ENCODE data around the gene HOOK2.
"Not testable (repeated sequence)": the region's sequence is repeated elsewhere in the genome, so short reads cannot be mapped to it uniquely, and the experiment has no call there.

Gene HOOK2

GRCh38 chr19:12774588-12775555 is at the start of gene HOOK2:
TSS of gene HOOK2 (minus strand) at chr19:12775552. CDS start at chr19:12775449, 103 bp downstream.
- no peaks in the 10 kb centered on the region for H3K27me3 ChIP-seq (ENCODE audit: control insufficient read depth, insufficient read depth, low read length)
- no peaks in the 10 kb centered on the region for H3K36me3 ChIP-seq (ENCODE audit: control insufficient read depth, insufficient read depth, low read length)
- peak within 1 kb of the TSS; percentile 72 for H3K9ac ChIP-seq (ENCODE audit: low read length)
- H3K4me1 ChIP-seq (ENCODE audit: control insufficient read depth, insufficient read depth, low read length) = peaks cover 35% of the 10 kb centered on the region
- H3K4me3 ChIP-seq (ENCODE audit: low read length) = peak within 1 kb of the TSS; percentile 20
- no peaks in the 10 kb centered on the region for H3K9me3 ChIP-seq (ENCODE audit: control insufficient read depth, low read length)

- H3K36me3 ChIP-seq (ENCODE audit: control insufficient read depth, insufficient read depth, low read length) = no peaks in the 10 kb centered on the region
- H3K27me3 ChIP-seq (ENCODE audit: control insufficient read depth, insufficient read depth, low read length) = peaks cover 5% of the 10 kb centered on the region
- H3K4me1 ChIP-seq (ENCODE audit: control insufficient read depth, insufficient read depth, low read length) = peaks cover 3% of the 10 kb centered on the region
- no peaks in the 10 kb centered on the region for H3K9me3 ChIP-seq (ENCODE audit: control insufficient read depth, low read length)
- H3K4me3 ChIP-seq (ENCODE audit: low read length) = no peak overlapping the region
- no peak overlapping the region for H3K9ac ChIP-seq (ENCODE audit: low read length)
These were observed 46.4 kb upstream of the HOOK2 start for GRCh38 chr19:12821761-12822160.

GRCh38 chr19:12817810-12818209 is 42.5 kb upstream of the HOOK2 start:
- H3K4me3 ChIP-seq (ENCODE audit: low read length); H3K9me3 ChIP-seq (ENCODE audit: control insufficient read depth, low read length); H3K4me1 ChIP-seq (ENCODE audit: control insufficient read depth, insufficient read depth, low read length); H3K9ac ChIP-seq (ENCODE audit: low read length); H3K36me3 ChIP-seq (ENCODE audit: control insufficient read depth, insufficient read depth, low read length); H3K27me3 ChIP-seq (ENCODE audit: control insufficient read depth, insufficient read depth, low read length): not testable (repeated sequence)

- not testable (repeated sequence) for H3K4me1 ChIP-seq (ENCODE audit: control insufficient read depth, insufficient read depth, low read length); H3K27me3 ChIP-seq (ENCODE audit: control insufficient read depth, insufficient read depth, low read length); H3K36me3 ChIP-seq (ENCODE audit: control insufficient read depth, insufficient read depth, low read length); H3K4me3 ChIP-seq (ENCODE audit: low read length); H3K9me3 ChIP-seq (ENCODE audit: control insufficient read depth, low read length); H3K9ac ChIP-seq (ENCODE audit: low read length)
These were observed 41.8 kb upstream of the HOOK2 start for GRCh38 chr19:12817188-12817587.

GRCh38 chr19:12815088-12815487 is 39.7 kb upstream of the HOOK2 start:
- no peaks in the 10 kb centered on the region for H3K27me3 ChIP-seq (ENCODE audit: control insufficient read depth, insufficient read depth, low read length)
- H3K9ac ChIP-seq (ENCODE audit: low read length) = no peak overlapping the region
- no peaks in the 10 kb centered on the region for H3K36me3 ChIP-seq (ENCODE audit: control insufficient read depth, insufficient read depth, low read length)
- no peak overlapping the region for H3K4me3 ChIP-seq (ENCODE audit: low read length)
- H3K4me1 ChIP-seq (ENCODE audit: control insufficient read depth, insufficient read depth, low read length) = no peaks in the 10 kb centered on the region
- H3K9me3 ChIP-seq (ENCODE audit: control insufficient read depth, low read length) = no peaks in the 10 kb centered on the region

- Histone ChIP-seq H3K9me3 (ENCODE audit: control insufficient read depth, low read length) (no peaks in the 10 kb centered on the region), H3K27me3 (ENCODE audit: control insufficient read depth, insufficient read depth, low read length) (no peaks in the 10 kb centered on the region), H3K9ac (ENCODE audit: low read length) (peak within 1 kb of the TSS; percentile 53), H3K4me3 (ENCODE audit: low read length) (peak within 1 kb of the TSS; percentile 16), H3K36me3 (ENCODE audit: control insufficient read depth, insufficient read depth, low read length) (no peaks in the 10 kb centered on the region), H3K4me1 (ENCODE audit: control insufficient read depth, insufficient read depth, low read length) (peaks cover 21% of the 10 kb centered on the region)
These were observed 31.1 kb upstream of the HOOK2 start, which contains the start of gene RNASEH2A for GRCh38 chr19:12806242-12807081. TSS of gene RNASEH2A (plus strand) at chr19:12806584. CDS start at chr19:12806674, 90 bp downstream.

- H3K27me3 ChIP-seq (ENCODE audit: control insufficient read depth, insufficient read depth, low read length) = no peaks in the 10 kb centered on the region
- H3K4me3 ChIP-seq (ENCODE audit: low read length) = no peak overlapping the region
- H3K9me3 ChIP-seq (ENCODE audit: control insufficient read depth, low read length) = no peaks in the 10 kb centered on the region
- no peak overlapping the region for H3K9ac ChIP-seq (ENCODE audit: low read length)
- no peaks in the 10 kb centered on the region for H3K36me3 ChIP-seq (ENCODE audit: control insufficient read depth, insufficient read depth, low read length)
- H3K4me1 ChIP-seq (ENCODE audit: control insufficient read depth, insufficient read depth, low read length) = peaks cover 34% of the 10 kb centered on the region
These were observed 28.7 kb upstream of the HOOK2 start for GRCh38 chr19:12804051-12804450.

GRCh38 chr19:12802267-12803106 is 27.1 kb upstream of the HOOK2 start:
- Histone ChIP-seq H3K9me3 (ENCODE audit: control insufficient read depth, low read length) (no peaks in the 10 kb centered on the region), H3K27me3 (ENCODE audit: control insufficient read depth, insufficient read depth, low read length) (no peaks in the 10 kb centered on the region), H3K4me3 (ENCODE audit: low read length) (no peak overlapping the region), H3K4me1 (ENCODE audit: control insufficient read depth, insufficient read depth, low read length) (peaks cover 34% of the 10 kb centered on the region), H3K9ac (ENCODE audit: low read length) (peak overlapping the region; percentile 91), H3K36me3 (ENCODE audit: control insufficient read depth, insufficient read depth, low read length) (no peaks in the 10 kb centered on the region)

- Histone ChIP-seq H3K4me1 (ENCODE audit: control insufficient read depth, insufficient read depth, low read length) (peaks cover 29% of the 10 kb centered on the region), H3K27me3 (ENCODE audit: control insufficient read depth, insufficient read depth, low read length) (no peaks in the 10 kb centered on the region)
These were observed 26.3 kb upstream of the HOOK2 start, which contains the start of the genes PRDX2 and THSD8 for GRCh38 chr19:12801466-12802266. TSS of gene PRDX2 (minus strand) at chr19:12801800. CDS start at chr19:12801261, 539 bp downstream. TSS of gene THSD8 (plus strand) at chr19:12802069. CDS start at chr19:12802072, 3 bp downstream.

GRCh38 chr19:12800923-12801465 is 25.6 kb upstream of the HOOK2 start:
- Histone ChIP-seq H3K27me3 (ENCODE audit: control insufficient read depth, insufficient read depth, low read length) (no peaks in the 10 kb centered on the region), H3K9me3 (ENCODE audit: control insufficient read depth, low read length) (no peaks in the 10 kb centered on the region), H3K9ac (ENCODE audit: low read length) (peak overlapping the region; percentile 91), H3K36me3 (ENCODE audit: control insufficient read depth, insufficient read depth, low read length) (no peaks in the 10 kb centered on the region), H3K4me1 (ENCODE audit: control insufficient read depth, insufficient read depth, low read length) (peaks cover 33% of the 10 kb centered on the region), H3K4me3 (ENCODE audit: low read length) (peak overlapping the region; percentile 90)

More at GRCh38 chr19:12801466-12802266, 26.3 kb upstream of the HOOK2 start, which contains the start of the genes PRDX2 and THSD8:
- Histone ChIP-seq H3K4me3 (ENCODE audit: low read length) (peak within 1 kb of the TSS; percentile 90), H3K9ac (ENCODE audit: low read length) (peak within 1 kb of the TSS; percentile 91), H3K9me3 (ENCODE audit: control insufficient read depth, low read length) (no peaks in the 10 kb centered on the region), H3K36me3 (ENCODE audit: control insufficient read depth, insufficient read depth, low read length) (no peaks in the 10 kb centered on the region)

Measured in mucosa of stomach (tissue), 1 donor.